ENCODE results near the gene PRPF6.

PRPF6 gene

DNA sequence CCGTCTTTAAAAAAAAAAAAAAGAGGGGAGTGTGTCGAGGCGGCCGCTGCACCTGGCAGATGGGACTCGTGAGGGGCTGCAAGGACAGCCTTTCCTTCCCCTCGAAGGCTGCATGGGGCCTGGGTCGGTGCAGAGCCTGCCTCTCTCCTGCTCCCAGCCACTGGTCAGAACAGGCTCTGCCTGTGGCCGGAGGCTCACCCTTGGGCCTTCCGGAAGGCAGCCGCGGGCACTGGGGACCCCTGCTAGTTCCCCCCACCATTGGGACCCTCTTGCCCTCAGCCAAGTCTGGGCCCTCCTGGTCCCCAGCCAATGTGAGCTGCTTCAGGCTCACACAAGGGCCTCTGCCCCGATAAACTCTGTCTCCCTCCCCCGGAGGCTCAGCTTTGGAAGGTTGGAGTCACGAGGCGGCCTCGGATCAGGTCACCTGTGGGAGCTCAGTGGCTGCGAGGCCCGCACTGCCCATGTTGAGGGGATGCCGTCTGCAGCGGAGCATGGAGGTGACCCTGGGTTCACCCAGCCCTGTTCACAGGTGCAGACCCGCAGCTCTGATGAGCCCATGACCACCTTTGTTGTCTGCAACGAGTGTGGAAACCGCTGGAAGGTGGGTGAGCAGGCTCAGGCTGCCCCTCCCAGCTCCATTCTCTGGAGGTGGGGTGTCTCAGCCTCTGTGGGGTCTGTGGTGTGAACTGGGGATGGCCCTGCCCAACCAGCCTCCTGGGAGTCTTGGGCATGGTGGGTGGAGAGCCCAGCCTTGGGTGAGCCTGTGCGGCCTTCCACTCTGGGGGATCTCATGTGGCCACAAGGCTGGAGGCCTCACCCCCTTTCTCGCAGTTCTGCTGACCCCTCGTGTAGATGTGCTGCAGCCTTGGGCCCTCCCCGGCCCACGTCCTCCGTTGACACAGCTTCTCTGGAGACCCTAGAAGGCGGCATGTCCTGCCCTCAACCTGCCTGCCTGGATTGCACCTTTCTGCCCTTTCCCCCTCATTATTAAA lies 90.7 kb downstream of the PRPF6 start:
- TF ChIP-seq CTCF (IDR thresholded peaks at IDR 0.05; ENCODE audit: borderline replicate concordance, insufficient read depth, low read depth, low read length), result no peak
- H3K4me3 ChIP-seq (ENCODE audit: low read depth, low read length), result no peak overlapping the region

DNA sequence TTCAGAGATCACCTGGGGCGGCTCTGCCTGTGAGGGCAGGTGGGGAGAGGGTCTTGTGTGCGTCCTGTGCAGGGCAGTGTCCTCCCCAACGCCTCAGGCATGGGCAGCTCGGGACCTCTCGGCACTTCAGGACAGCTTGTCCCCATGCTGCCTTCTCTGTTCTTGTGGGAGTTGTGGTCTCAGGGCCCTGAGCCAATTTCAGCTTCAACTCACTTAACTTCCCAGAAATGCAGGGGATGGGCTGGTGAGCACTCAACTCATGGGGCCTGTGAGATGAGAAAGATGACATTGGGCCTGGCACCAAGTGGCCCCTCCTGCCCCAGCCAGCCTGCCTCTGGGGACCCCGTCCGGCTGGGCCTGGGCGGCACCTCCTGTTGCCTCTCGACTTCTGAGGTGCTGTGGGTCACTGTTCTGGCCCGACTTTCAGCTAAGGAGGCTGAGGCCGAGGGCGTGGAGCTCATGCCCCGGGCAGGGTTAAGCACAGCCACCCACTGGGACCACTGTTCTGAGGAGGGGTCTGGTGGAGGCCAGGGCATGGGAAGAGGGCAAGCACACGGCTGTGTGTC lies 91.6 kb downstream of the PRPF6 start:
- TF ChIP-seq CTCF (IDR thresholded peaks at IDR 0.05; ENCODE audit: borderline replicate concordance, insufficient read depth, low read depth, low read length), result no peak
- no peak overlapping the region for H3K4me3 ChIP-seq (ENCODE audit: low read depth, low read length)

GRCh38 chr20:64073476-64074183 lies 92.7 kb downstream of the PRPF6 start:
- no peak for TF ChIP-seq CTCF (IDR thresholded peaks at IDR 0.05; ENCODE audit: borderline replicate concordance, insufficient read depth, low read depth, low read length)
- H3K4me3 ChIP-seq (ENCODE audit: low read depth, low read length), result no peak overlapping the region

GRCh38 chr20:64074184-64074789 lies 93.4 kb downstream of the PRPF6 start:
- TF ChIP-seq CTCF (IDR thresholded peaks at IDR 0.05; ENCODE audit: borderline replicate concordance, insufficient read depth, low read depth, low read length), result no peak
- no peak overlapping the region for H3K4me3 ChIP-seq (ENCODE audit: low read depth, low read length)

- TF ChIP-seq CTCF (IDR thresholded peaks at IDR 0.05; ENCODE audit: borderline replicate concordance, insufficient read depth, low read depth, low read length), result no peak
- no peak overlapping the region for H3K4me3 ChIP-seq (ENCODE audit: low read depth, low read length)
Measured at GRCh38 chr20:64074963-64075362, 94.0 kb downstream of the PRPF6 start.

- no peak for TF ChIP-seq CTCF (IDR thresholded peaks at IDR 0.05; ENCODE audit: borderline replicate concordance, insufficient read depth, low read depth, low read length)
Measured at GRCh38 chr20:64075556-64075955, 94.6 kb downstream of the PRPF6 start.

More at GRCh38 chr20:64075556-64075955, 94.6 kb downstream of the PRPF6 start:
- H3K4me3 ChIP-seq (ENCODE audit: low read depth, low read length), result no peak overlapping the region
